Calu3 (cell line): Measurements from ENCODE around the gene CACNA1D. TPM values are rescaled to one million over a fixed set of nuclear protein-coding genes. Genes with fewer than 3 reads are reported as not detected.

ENCODE experiments used
- BruUV-seq: library from RNA; stranded (reverse); fragments of 400-500 nt; replicated peaks from 2 replicates; lab custom pipeline; 2021; lab: Mats Ljungman, UMichigan
- CTCF ChIA-PET: fragments of 300-600 bp; sonication (Branson Sonifier 250); formaldehyde crosslinking; loops from one replicate; lab custom pipeline; 2022; ENCODE audit warnings: antibody characterized with exemption; lab: Charles Lee
- DNase-seq: peaks from one replicate; pipeline ENCODE4 v3.0.0; 2022
- H3K27ac Mint-ChIP-seq: one replicate; pipeline ENCODE4 v1.8.0; 2022; ENCODE audit warnings: mixed read lengths; ENCODE audit not compliant: unreplicated experiment
- H3K27me3 Mint-ChIP-seq: one replicate; pipeline ENCODE4 v1.8.0; 2022; ENCODE audit warnings: mixed read lengths; ENCODE audit not compliant: unreplicated experiment
- H3K36me3 Mint-ChIP-seq: one replicate; pipeline ENCODE4 v1.8.0; 2022; ENCODE audit warnings: mild to moderate bottlenecking, moderate library complexity, mixed read lengths; ENCODE audit not compliant: insufficient read depth, unreplicated experiment
- H3K4me1 Mint-ChIP-seq: one replicate; pipeline ENCODE4 v1.8.0; 2022; ENCODE audit warnings: mild to moderate bottlenecking, low read depth, mixed read lengths; ENCODE audit not compliant: unreplicated experiment
- H3K4me3 Mint-ChIP-seq: one replicate; pipeline ENCODE4 v1.8.0; 2022; ENCODE audit warnings: mild to moderate bottlenecking, low read depth, moderate library complexity, mixed read lengths; ENCODE audit not compliant: unreplicated experiment
- H3K9me3 Mint-ChIP-seq: one replicate; pipeline ENCODE4 v1.8.0; 2022; ENCODE audit warnings: low read depth, mixed read lengths; ENCODE audit not compliant: unreplicated experiment
- intact Hi-C: fragments of 100-400 bp; cut with micrococcal nuclease; formaldehyde crosslinking; loops from one replicate; pipeline ENCODE4 v1.10.0; 2022; ENCODE audit not compliant: unreplicated experiment
- total RNA-seq: library from RNA; stranded (reverse); gene quantifications from 2 replicates; pipeline ENCODE4 v1.2.3, GENCODE V29; 2022
- TF ChIP-seq, protein P1 (sequence below): fragments of 200-600 bp; IDR thresholded peaks from one replicate; pipeline ENCODE4 v1.8.0; 2022; ENCODE audit warnings: antibody characterized with exemption; ENCODE audit not compliant: unreplicated experiment

CACNA1D gene
- total RNA-seq, 1 experiment from 2014 or later: 48.3 TPM

DNA sequence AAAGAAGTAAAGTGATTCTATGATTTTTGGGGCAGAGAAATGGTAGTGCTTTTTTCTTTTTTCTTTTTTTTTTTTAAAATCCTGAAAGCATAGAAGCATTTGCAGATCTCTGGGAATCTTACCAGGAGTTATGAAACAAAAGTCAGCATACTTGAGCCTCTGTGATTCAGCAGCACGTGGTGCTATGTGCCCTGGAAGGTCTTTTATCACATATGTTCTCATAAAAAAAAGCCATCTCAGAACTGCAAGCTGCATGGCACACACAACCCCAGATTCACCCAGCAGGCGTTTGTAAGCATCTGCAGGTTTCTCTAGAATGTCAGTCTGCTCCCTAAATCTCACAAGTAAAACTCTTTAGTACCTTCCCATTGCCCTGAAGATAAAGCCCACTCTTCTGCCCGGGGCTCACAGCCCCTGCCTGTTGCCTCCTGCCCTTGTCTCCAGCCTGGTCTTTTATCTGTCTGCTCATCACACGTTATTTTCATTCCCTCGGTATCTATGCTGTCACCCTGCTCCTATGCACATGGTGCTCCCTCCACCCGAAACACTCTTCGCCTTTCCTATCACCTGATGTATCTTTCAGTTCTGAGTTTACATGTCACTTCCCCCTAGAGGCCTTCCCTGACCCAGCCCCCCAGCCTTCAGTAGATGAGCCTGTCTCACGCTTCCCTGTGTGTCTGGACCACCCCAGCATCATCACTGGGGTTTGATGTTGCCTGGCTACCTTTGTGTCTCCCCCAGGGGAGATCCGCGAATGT is 279.4 kb downstream of the CACNA1D start:
- no peaks in the 10 kb centered on the region for H3K4me1 Mint-ChIP-seq
- BruUV-seq: no TSS peak
- CTCF ChIA-PET: no interaction called here
- no peak overlapping the region for H3K4me3 Mint-ChIP-seq
- intact Hi-C loops: no loop called here
- no peak for DNase-seq
- H3K27ac Mint-ChIP-seq: no peak overlapping the region
- TF ChIP-seq, protein P1, sequence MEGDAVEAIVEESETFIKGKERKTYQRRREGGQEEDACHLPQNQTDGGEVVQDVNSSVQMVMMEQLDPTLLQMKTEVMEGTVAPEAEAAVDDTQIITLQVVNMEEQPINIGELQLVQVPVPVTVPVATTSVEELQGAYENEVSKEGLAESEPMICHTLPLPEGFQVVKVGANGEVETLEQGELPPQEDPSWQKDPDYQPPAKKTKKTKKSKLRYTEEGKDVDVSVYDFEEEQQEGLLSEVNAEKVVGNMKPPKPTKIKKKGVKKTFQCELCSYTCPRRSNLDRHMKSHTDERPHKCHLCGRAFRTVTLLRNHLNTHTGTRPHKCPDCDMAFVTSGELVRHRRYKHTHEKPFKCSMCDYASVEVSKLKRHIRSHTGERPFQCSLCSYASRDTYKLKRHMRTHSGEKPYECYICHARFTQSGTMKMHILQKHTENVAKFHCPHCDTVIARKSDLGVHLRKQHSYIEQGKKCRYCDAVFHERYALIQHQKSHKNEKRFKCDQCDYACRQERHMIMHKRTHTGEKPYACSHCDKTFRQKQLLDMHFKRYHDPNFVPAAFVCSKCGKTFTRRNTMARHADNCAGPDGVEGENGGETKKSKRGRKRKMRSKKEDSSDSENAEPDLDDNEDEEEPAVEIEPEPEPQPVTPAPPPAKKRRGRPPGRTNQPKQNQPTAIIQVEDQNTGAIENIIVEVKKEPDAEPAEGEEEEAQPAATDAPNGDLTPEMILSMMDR: no peak
- no peaks in the 10 kb centered on the region for H3K27me3 Mint-ChIP-seq
- peaks cover 7% of the 10 kb centered on the region for H3K36me3 Mint-ChIP-seq
- H3K9me3 Mint-ChIP-seq: no peaks in the 10 kb centered on the region

DNA sequence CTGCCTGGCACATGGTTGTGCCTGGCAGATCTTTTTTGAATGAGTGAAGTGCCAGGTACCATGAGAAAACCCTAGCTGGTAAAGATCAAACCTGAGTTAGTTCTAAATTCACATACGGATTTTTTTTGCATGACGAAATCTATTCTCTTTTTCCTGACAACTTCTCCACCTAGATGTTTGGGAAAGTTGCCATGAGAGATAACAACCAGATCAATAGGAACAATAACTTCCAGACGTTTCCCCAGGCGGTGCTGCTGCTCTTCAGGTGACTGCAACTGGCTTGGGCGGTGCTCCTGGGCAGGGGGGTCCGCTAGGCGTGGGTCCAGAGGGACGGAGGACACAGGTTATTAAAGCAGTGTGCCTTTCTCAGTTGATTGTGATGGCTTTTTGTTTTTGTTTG is 280.0 kb downstream of the CACNA1D start:
- CTCF ChIA-PET: no interaction called here
- intact Hi-C loops: no loop called here
- Mint-ChIP-seq H3K4me3 (no peak overlapping the region), H3K27ac (no peak overlapping the region), H3K36me3 (peaks cover 7% of the 10 kb centered on the region), H3K27me3 (no peaks in the 10 kb centered on the region), H3K9me3 (no peaks in the 10 kb centered on the region), H3K4me1 (no peaks in the 10 kb centered on the region)
- BruUV-seq: no TSS peak
- no peak for DNase-seq
- TF ChIP-seq, protein P1: no peak

DNA sequence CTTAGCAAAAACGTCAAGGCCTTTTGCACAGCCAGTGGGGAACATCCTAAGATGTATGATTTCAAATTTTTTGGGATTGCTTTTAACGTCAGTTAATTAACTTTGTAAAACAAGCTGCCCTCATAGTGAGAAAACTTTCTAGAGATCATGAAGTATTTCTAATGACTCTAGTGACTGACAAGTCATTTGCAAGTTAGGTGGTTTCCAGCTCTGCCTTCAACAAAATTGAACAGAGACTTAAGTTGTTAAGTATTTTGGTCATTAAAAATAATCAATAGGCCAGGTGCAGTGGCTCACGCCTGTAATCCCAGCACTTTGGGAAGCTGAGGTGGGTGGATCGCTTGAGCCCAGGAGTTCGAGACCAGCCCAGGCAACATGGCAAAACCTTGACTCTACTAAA is 280.6 kb downstream of the CACNA1D start:
- CTCF ChIA-PET: no interaction called here
- no TSS peak for BruUV-seq
- no peaks in the 10 kb centered on the region for H3K4me1 Mint-ChIP-seq
- no peak overlapping the region for H3K4me3 Mint-ChIP-seq
- DNase-seq: no peak
- H3K9me3 Mint-ChIP-seq: no peaks in the 10 kb centered on the region
- no peaks in the 10 kb centered on the region for H3K27me3 Mint-ChIP-seq
- intact Hi-C loops: no loop called here
- H3K27ac Mint-ChIP-seq: no peak overlapping the region
- TF ChIP-seq, protein P1: no peak
- peaks cover 7% of the 10 kb centered on the region for H3K36me3 Mint-ChIP-seq

DNA sequence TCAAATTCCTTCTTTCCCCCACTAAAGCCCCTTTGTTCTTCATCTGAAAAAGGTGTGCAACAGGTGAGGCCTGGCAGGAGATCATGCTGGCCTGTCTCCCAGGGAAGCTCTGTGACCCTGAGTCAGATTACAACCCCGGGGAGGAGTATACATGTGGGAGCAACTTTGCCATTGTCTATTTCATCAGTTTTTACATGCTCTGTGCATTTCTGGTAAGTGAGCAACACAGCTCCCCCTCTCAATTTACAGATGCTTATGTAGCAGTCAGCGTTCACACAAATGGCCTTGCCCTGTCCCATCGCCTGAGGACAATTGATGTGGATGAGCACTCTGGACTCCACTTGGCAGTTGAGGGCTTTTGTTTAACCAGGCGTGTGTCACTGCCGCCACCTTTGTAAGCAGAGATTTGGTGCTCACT is 281.4 kb downstream of the CACNA1D start:
- H3K27ac Mint-ChIP-seq: no peak overlapping the region
- BruUV-seq: no TSS peak
- CTCF ChIA-PET: no interaction called here
- no peaks in the 10 kb centered on the region for H3K9me3 Mint-ChIP-seq
- no peaks in the 10 kb centered on the region for H3K27me3 Mint-ChIP-seq
- no peaks in the 10 kb centered on the region for H3K4me1 Mint-ChIP-seq
- H3K4me3 Mint-ChIP-seq: no peak overlapping the region
- DNase-seq: no peak
- TF ChIP-seq, protein P1: no peak
- intact Hi-C loops: no loop called here
- peaks cover 7% of the 10 kb centered on the region for H3K36me3 Mint-ChIP-seq
